Effector memory CD8-positive, alpha-beta T cell (primary cell): ENCODE data around the gene PDGFRB.

Experiments used
- ATAC-seq: fragments of 150-1000 bp; cut with Tn5 transposase; replicated peaks from 2 replicates; pipeline ENCODE4 v1.10.0; 2021; ENCODE audit warnings: mild to moderate bottlenecking, moderate library complexity
- DNase-seq, 3 experiments: peaks; one replicate each; pipeline ENCODE4 v3.0.0; 2021
- H3K27ac Mint-ChIP-seq, 2 donors: one replicate each; pipeline ENCODE4 v1.8.0; 2022; ENCODE audit warnings: mild to moderate bottlenecking in 2 of 2, mixed read lengths in 2 of 2, moderate library complexity in 2 of 2
- H3K27me3 Mint-ChIP-seq, 2 donors: one replicate each; pipeline ENCODE4 v1.8.0; 2022; ENCODE audit warnings: mixed read lengths in 2 of 2
- H3K36me3 Mint-ChIP-seq: one replicate; pipeline ENCODE4 v1.8.0; 2022; ENCODE audit warnings: mild to moderate bottlenecking, moderate library complexity, mixed read lengths; ENCODE audit not compliant: insufficient read depth
- H3K4me1 Mint-ChIP-seq, 2 donors: one replicate each; pipeline ENCODE4 v1.8.0; 2022; ENCODE audit warnings: low read depth in 2 of 2, mixed read lengths in 2 of 2
- H3K4me3 Mint-ChIP-seq, 2 donors: one replicate each; pipeline ENCODE4 v1.8.0; 2022; ENCODE audit warnings: mild to moderate bottlenecking in 2 of 2, mixed read lengths in 2 of 2, moderate library complexity in 2 of 2
- H3K9me3 Mint-ChIP-seq, 2 donors: one replicate each; pipeline ENCODE4 v1.8.0; 2022; ENCODE audit warnings: mixed read lengths in 2 of 2

PDGFRB gene

GRCh38 chr5:150123542-150123941, 32.1 kb downstream of the PDGFRB start:
- no peak overlapping the region for H3K4me3 Mint-ChIP-seq
- H3K36me3 Mint-ChIP-seq, result peaks cover 3% of the 10 kb centered on the region
- H3K9me3 Mint-ChIP-seq, result no peaks in the 10 kb centered on the region
- no peaks in the 10 kb centered on the region for H3K27me3 Mint-ChIP-seq
- DNase-seq, result no peak
- no peak overlapping the region for H3K27ac Mint-ChIP-seq
- H3K4me1 Mint-ChIP-seq, result no peaks in the 10 kb centered on the region
- no peak for ATAC-seq

GRCh38 chr5:150122536-150123481, 32.8 kb downstream of the PDGFRB start:
- Mint-ChIP-seq H3K4me1 (no peaks in the 10 kb centered on the region), H3K27ac (no peak overlapping the region), H3K36me3 (peaks cover 3% of the 10 kb centered on the region), H3K4me3 (peak overlapping the region in 1 of 2 donors; percentile 9), H3K27me3 (no peaks in the 10 kb centered on the region), H3K9me3 (no peaks in the 10 kb centered on the region)
- no peak for ATAC-seq
- DNase-seq, result no peak

GRCh38 chr5:150122158-150122510, 33.5 kb downstream of the PDGFRB start:
- no peaks in the 10 kb centered on the region for H3K27me3 Mint-ChIP-seq
- H3K4me1 Mint-ChIP-seq, result no peaks in the 10 kb centered on the region
- peaks cover 5% of the 10 kb centered on the region for H3K36me3 Mint-ChIP-seq
- H3K9me3 Mint-ChIP-seq, result no peaks in the 10 kb centered on the region
- no peak overlapping the region for H3K27ac Mint-ChIP-seq
- ATAC-seq (peak; percentile 52), DNase-seq (no peak)
- H3K4me3 Mint-ChIP-seq, result peak overlapping the region in 1 of 2 donors; percentile 9

- no peaks in the 10 kb centered on the region for H3K4me1 Mint-ChIP-seq
- DNase-seq (no peak), ATAC-seq (no peak)
- no peak overlapping the region for H3K27ac Mint-ChIP-seq
- H3K4me3 Mint-ChIP-seq, result no peak overlapping the region
- H3K27me3 Mint-ChIP-seq, result no peaks in the 10 kb centered on the region
- H3K36me3 Mint-ChIP-seq, result peaks cover 5% of the 10 kb centered on the region
- H3K9me3 Mint-ChIP-seq, result no peaks in the 10 kb centered on the region
These were observed 34.0 kb downstream of the PDGFRB start for GRCh38 chr5:150121448-150122157.

- Mint-ChIP-seq H3K4me1 (no peaks in the 10 kb centered on the region), H3K4me3 (no peak overlapping the region), H3K9me3 (no peaks in the 10 kb centered on the region), H3K36me3 (peaks cover 5% of the 10 kb centered on the region), H3K27me3 (no peaks in the 10 kb centered on the region), H3K27ac (no peak overlapping the region)
- ATAC-seq (no peak), DNase-seq (no peak)
These were observed 34.8 kb downstream of the PDGFRB start for GRCh38 chr5:150120617-150121447.

GRCh38 chr5:150120062-150120441, 35.6 kb downstream of the PDGFRB start:
- H3K27me3 Mint-ChIP-seq, result no peaks in the 10 kb centered on the region
- no peaks in the 10 kb centered on the region for H3K9me3 Mint-ChIP-seq
- no peak overlapping the region for H3K4me3 Mint-ChIP-seq
- ATAC-seq, result no peak
- H3K27ac Mint-ChIP-seq, result no peak overlapping the region
- H3K36me3 Mint-ChIP-seq, result peaks cover 5% of the 10 kb centered on the region
- DNase-seq, result no peak
- H3K4me1 Mint-ChIP-seq, result no peaks in the 10 kb centered on the region

- Mint-ChIP-seq H3K4me1 (no peaks in the 10 kb centered on the region), H3K27me3 (no peaks in the 10 kb centered on the region), H3K27ac (no peak overlapping the region), H3K9me3 (no peaks in the 10 kb centered on the region), H3K36me3 (peaks cover 3% of the 10 kb centered on the region), H3K4me3 (no peak overlapping the region)
- DNase-seq (no peak), ATAC-seq (no peak)
These were observed 36.1 kb downstream of the PDGFRB start for GRCh38 chr5:150119421-150120061.

GRCh38 chr5:150118561-150119229, 37.0 kb downstream of the PDGFRB start:
- H3K36me3 Mint-ChIP-seq, result peaks cover 3% of the 10 kb centered on the region
- no peak overlapping the region for H3K4me3 Mint-ChIP-seq
- no peak for DNase-seq
- H3K4me1 Mint-ChIP-seq, result no peaks in the 10 kb centered on the region
- H3K27ac Mint-ChIP-seq, result no peak overlapping the region
- ATAC-seq, result no peak
- H3K9me3 Mint-ChIP-seq, result no peaks in the 10 kb centered on the region
- no peaks in the 10 kb centered on the region for H3K27me3 Mint-ChIP-seq

- peaks cover 4 to 6% of the 10 kb centered on the region in 2 donors for H3K27me3 Mint-ChIP-seq
- ATAC-seq (no peak), DNase-seq (no peak)
- peaks cover 3% of the 10 kb centered on the region for H3K36me3 Mint-ChIP-seq
- H3K4me1 Mint-ChIP-seq, result no peaks in the 10 kb centered on the region
- no peak overlapping the region for H3K4me3 Mint-ChIP-seq
- no peaks in the 10 kb centered on the region for H3K9me3 Mint-ChIP-seq
- H3K27ac Mint-ChIP-seq, result no peak overlapping the region
These were observed 37.6 kb downstream of the PDGFRB start for GRCh38 chr5:150117945-150118560.

GRCh38 chr5:150116667-150117400, 38.8 kb downstream of the PDGFRB start:
- peaks cover 10 to 12% of the 10 kb centered on the region in 2 donors for H3K27me3 Mint-ChIP-seq
- DNase-seq (no peak), ATAC-seq (no peak)
- H3K36me3 Mint-ChIP-seq, result peaks cover 3% of the 10 kb centered on the region
- no peak overlapping the region for H3K4me3 Mint-ChIP-seq
- H3K9me3 Mint-ChIP-seq, result no peaks in the 10 kb centered on the region
- no peak overlapping the region for H3K27ac Mint-ChIP-seq
- no peaks in the 10 kb centered on the region for H3K4me1 Mint-ChIP-seq

- H3K4me3 Mint-ChIP-seq, result no peak overlapping the region
- H3K9me3 Mint-ChIP-seq, result no peaks in the 10 kb centered on the region
- DNase-seq (no peak), ATAC-seq (no peak)
- H3K27me3 Mint-ChIP-seq, result peaks cover 10 to 24% of the 10 kb centered on the region in 2 donors
- no peak overlapping the region for H3K27ac Mint-ChIP-seq
- H3K36me3 Mint-ChIP-seq, result peaks cover 3% of the 10 kb centered on the region
- H3K4me1 Mint-ChIP-seq, result no peaks in the 10 kb centered on the region
These were observed 40.8 kb downstream of the PDGFRB start for GRCh38 chr5:150114773-150115408.
